Parathyroid adenoma (tissue), 2 donors: ENCODE data around the gene ODC1.

Experiments used
- H2AFZ ChIP-seq: fragments of 300-600 bp; sonication (generic); one replicate; pipeline ENCODE4 v1.7.0; 2017; ENCODE audit warnings: antibody characterized with exemption, mild to moderate bottlenecking
- H3K27ac ChIP-seq: fragments of 300-600 bp; sonication (generic); one replicate; pipeline ENCODE4 v1.7.0; 2017
- H3K27me3 ChIP-seq: fragments of 300-600 bp; sonication (generic); one replicate; pipeline ENCODE4 v1.7.0; 2017; ENCODE audit warnings: low read length; ENCODE audit not compliant: control insufficient read depth, insufficient read depth
- H3K36me3 ChIP-seq: fragments of 300-600 bp; sonication (generic); one replicate; pipeline ENCODE4 v1.7.0; 2017; ENCODE audit warnings: low read length; ENCODE audit not compliant: control insufficient read depth, insufficient read depth
- H3K4me1 ChIP-seq: fragments of 300-600 bp; sonication (generic); one replicate; pipeline ENCODE4 v1.7.0; 2017; ENCODE audit warnings: control low read depth
- H3K4me2 ChIP-seq: fragments of 300-600 bp; sonication (generic); one replicate; pipeline ENCODE4 v1.7.0; 2017; ENCODE audit warnings: low read length
- H3K4me3 ChIP-seq: fragments of 300-600 bp; sonication (generic); one replicate; pipeline ENCODE4 v1.7.0; 2017; ENCODE audit warnings: low read depth, low read length
- H3K79me2 ChIP-seq: fragments of 300-600 bp; sonication (generic); one replicate; pipeline ENCODE4 v1.7.0; 2017; ENCODE audit warnings: control low read depth
- H3K9ac ChIP-seq: fragments of 300-600 bp; sonication (generic); one replicate; pipeline ENCODE4 v1.7.0; 2017; ENCODE audit warnings: mild to moderate bottlenecking
- H3K9me3 ChIP-seq: fragments of 300-600 bp; sonication (generic); one replicate; pipeline ENCODE4 v1.7.0; 2017; ENCODE audit warnings: low read length; ENCODE audit not compliant: control insufficient read depth
- TF ChIP-seq, protein P1 (sequence below): fragments of 300-600 bp; sonication (generic); IDR thresholded peaks from one replicate; pipeline ENCODE4 v1.7.0; 2017; ENCODE audit warnings: antibody characterized with exemption, mild to moderate bottlenecking
- donor health status: primary hyperparathyroidism.

ODC1 gene

DNA sequence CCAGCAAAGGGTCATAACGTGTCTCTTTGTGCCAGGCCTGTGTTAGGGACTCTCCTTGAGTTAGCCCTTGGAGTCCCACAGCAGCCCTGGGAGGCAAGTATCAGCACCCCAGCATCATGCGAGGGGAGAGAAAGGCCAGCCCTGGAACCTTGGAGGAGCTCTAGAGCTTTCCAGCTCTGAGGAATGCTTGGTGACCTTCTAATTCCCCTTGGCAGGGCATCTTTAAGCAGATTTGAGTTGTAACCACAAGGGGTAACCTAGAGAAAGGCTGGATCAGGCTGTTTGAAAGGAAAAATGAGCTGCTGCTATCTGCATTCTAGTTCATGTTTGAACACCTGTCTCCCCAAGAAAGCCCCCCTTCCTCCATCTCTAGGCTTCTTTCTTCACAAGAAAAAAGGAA lies 23.8 kb upstream of the ODC1 start:
- no peaks in the 10 kb centered on the region for H3K79me2 ChIP-seq
- TF ChIP-seq, protein P1, sequence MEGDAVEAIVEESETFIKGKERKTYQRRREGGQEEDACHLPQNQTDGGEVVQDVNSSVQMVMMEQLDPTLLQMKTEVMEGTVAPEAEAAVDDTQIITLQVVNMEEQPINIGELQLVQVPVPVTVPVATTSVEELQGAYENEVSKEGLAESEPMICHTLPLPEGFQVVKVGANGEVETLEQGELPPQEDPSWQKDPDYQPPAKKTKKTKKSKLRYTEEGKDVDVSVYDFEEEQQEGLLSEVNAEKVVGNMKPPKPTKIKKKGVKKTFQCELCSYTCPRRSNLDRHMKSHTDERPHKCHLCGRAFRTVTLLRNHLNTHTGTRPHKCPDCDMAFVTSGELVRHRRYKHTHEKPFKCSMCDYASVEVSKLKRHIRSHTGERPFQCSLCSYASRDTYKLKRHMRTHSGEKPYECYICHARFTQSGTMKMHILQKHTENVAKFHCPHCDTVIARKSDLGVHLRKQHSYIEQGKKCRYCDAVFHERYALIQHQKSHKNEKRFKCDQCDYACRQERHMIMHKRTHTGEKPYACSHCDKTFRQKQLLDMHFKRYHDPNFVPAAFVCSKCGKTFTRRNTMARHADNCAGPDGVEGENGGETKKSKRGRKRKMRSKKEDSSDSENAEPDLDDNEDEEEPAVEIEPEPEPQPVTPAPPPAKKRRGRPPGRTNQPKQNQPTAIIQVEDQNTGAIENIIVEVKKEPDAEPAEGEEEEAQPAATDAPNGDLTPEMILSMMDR, result peak; percentile 7
- no peak overlapping the region for H2AFZ ChIP-seq
- peaks cover 11% of the 10 kb centered on the region for H3K4me1 ChIP-seq
- H3K4me2 ChIP-seq, result no peak overlapping the region
- H3K9me3 ChIP-seq, result no peaks in the 10 kb centered on the region
- no peaks in the 10 kb centered on the region for H3K27me3 ChIP-seq
- H3K27ac ChIP-seq, result no peak overlapping the region
- no peak overlapping the region for H3K9ac ChIP-seq
- H3K36me3 ChIP-seq, result no peaks in the 10 kb centered on the region
- no peak overlapping the region for H3K4me3 ChIP-seq

DNA sequence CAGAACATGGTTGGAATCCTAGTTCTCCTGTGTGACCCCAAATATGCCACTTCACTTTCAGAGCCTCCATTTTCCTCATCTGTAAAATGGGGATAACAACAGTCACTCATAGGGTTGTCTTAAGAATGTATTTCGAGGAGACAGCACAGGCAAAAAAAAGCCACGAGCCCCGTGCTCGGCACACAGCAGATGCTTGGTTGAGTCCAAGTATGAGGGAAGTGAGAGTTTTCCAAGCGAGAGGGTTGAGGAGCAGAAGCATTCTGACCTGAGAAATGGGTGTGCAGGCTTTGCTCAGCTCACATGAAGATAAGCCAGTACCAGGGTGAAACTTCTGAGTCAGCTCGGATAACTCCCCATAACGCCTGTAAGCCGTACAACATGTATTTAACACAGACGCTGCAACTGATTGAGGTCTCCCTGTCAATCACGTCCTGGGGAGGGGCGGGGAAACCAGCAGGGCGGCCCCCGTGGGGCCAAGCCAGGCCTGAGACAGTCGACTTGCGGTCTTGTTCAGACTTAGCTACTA lies 23.0 kb upstream of the ODC1 start:
- H3K4me3 ChIP-seq, result no peak overlapping the region
- H3K36me3 ChIP-seq, result no peaks in the 10 kb centered on the region
- H3K27ac ChIP-seq, result no peak overlapping the region
- no peaks in the 10 kb centered on the region for H3K9me3 ChIP-seq
- H3K79me2 ChIP-seq, result no peaks in the 10 kb centered on the region
- peaks cover 11% of the 10 kb centered on the region for H3K4me1 ChIP-seq
- no peak overlapping the region for H3K9ac ChIP-seq
- H3K27me3 ChIP-seq, result no peaks in the 10 kb centered on the region
- H3K4me2 ChIP-seq, result no peak overlapping the region
- H2AFZ ChIP-seq, result no peak overlapping the region
- TF ChIP-seq, protein P1, result no peak

DNA sequence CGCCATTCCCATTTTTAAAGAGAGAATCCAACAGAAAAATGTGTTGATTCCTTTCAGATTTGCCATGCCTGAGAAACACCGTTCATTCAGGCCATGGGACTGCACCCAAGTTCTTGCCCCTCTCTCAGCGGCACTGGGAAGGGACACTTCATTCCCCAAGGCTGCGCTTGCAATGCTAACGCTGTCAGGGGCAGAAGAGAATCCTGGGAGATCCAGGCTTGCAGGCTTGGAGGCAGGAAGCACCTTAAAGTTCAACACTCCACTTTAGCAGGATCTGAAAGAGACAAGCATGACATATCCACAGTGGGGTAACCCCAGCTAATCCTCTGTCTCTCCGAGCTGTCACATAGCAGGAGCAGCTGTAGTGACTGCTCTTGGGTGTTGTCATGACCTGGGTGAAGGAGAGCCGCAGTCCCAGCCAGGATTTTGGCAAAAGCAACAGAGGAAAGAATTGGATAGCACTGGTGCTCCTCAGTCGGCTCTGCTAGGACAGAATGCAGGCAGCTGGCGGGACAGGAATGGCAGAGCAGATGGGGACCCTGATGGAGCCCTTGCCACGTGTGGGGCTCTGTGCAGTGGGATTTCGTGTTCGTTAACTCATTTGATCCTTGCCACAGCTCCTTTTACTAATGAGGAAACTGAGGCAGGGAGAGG lies 22.0 kb upstream of the ODC1 start:
- no peak overlapping the region for H3K4me3 ChIP-seq
- no peaks in the 10 kb centered on the region for H3K9me3 ChIP-seq

DNA sequence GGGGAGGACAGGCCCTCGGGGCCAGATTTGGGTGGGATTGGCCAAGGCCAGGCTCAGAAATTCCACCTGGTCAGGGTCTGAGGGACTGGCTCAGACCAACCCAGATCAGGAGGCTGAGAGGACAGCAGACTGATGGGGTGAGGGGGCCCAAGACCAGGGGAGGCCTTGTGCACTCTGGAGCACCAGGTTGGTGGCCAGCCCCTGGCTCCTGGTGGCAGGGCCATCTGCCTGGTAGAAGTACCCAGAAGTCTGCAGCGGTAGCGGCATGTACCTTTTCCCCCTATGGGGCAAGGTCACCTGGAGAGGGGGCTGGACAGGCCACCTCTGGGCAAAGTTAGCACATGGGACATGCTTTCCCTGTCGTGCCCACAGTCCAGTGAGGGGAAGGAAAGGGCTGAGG lies 21.2 kb upstream of the ODC1 start:
- no peak overlapping the region for H3K4me2 ChIP-seq
- no peaks in the 10 kb centered on the region for H3K79me2 ChIP-seq
- H3K27me3 ChIP-seq, result no peaks in the 10 kb centered on the region
- H3K9me3 ChIP-seq, result no peaks in the 10 kb centered on the region
- no peak overlapping the region for H3K27ac ChIP-seq
- H2AFZ ChIP-seq, result no peak overlapping the region
- no peak overlapping the region for H3K4me3 ChIP-seq
- TF ChIP-seq, protein P1, result no peak
- peaks cover 11% of the 10 kb centered on the region for H3K4me1 ChIP-seq
- no peaks in the 10 kb centered on the region for H3K36me3 ChIP-seq
- no peak overlapping the region for H3K9ac ChIP-seq

More for the DNA sequence above, 22.0 kb upstream of the ODC1 start:
- Histone ChIP-seq H3K79me2 (no peaks in the 10 kb centered on the region), H3K36me3 (no peaks in the 10 kb centered on the region), H3K4me2 (no peak overlapping the region), H3K27ac (no peak overlapping the region), H3K9ac (no peak overlapping the region), H3K27me3 (no peaks in the 10 kb centered on the region), H3K4me1 (peaks cover 11% of the 10 kb centered on the region), H2AFZ (no peak overlapping the region)
- TF ChIP-seq, protein P1, result no peak

DNA sequence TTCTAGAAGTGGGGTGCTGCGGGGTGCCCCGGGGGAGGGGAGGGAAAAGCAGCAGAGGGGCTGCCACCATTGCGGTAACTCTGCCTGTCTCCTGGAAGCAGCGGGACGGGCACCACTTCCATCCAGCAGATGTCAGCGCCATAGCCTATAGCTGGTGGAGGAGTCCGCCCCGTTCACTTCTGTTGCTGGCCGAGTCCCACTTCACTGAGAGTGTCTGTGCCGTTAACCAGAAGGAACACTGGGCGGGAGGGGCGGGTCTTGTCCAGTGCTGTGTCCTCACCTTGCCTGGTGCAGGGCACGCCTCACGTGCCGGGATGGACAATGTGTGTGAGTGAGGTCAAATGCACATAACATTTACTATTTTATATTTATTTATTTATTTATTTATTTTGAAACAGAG lies 19.3 kb upstream of the ODC1 start:
- H3K4me1 ChIP-seq, result peaks cover 2% of the 10 kb centered on the region
- H3K27ac ChIP-seq, result no peak overlapping the region
- no peaks in the 10 kb centered on the region for H3K9me3 ChIP-seq
- no peaks in the 10 kb centered on the region for H3K36me3 ChIP-seq
- no peak overlapping the region for H3K4me2 ChIP-seq
- H3K9ac ChIP-seq, result no peak overlapping the region
- H3K4me3 ChIP-seq, result no peak overlapping the region
- H3K27me3 ChIP-seq, result no peaks in the 10 kb centered on the region
- no peak overlapping the region for H2AFZ ChIP-seq
- TF ChIP-seq, protein P1, result no peak
- H3K79me2 ChIP-seq, result no peaks in the 10 kb centered on the region
